ES-I3 (cell line): ENCODE data around the gene COL6A1.
"Not testable (repeated sequence)": the region's sequence is repeated elsewhere in the genome, so short reads cannot be mapped to it uniquely, and the experiment has no call there.

ENCODE experiments used
- H3K36me3 ChIP-seq: 2 replicates; pipeline ENCODE4 v1.6.1; 2013; ENCODE audit warnings: mild to moderate bottlenecking, low read length, control low read depth, moderate library complexity; ENCODE audit not compliant: insufficient read depth
- H3K4me1 ChIP-seq: 2 replicates; pipeline ENCODE4 v1.6.1; 2013; ENCODE audit warnings: mild to moderate bottlenecking, control low read depth, low read length; ENCODE audit not compliant: insufficient read depth
- H3K9ac ChIP-seq: 2 replicates; pipeline ENCODE4 v1.6.1; 2013; ENCODE audit warnings: low read depth, mild to moderate bottlenecking, low read length, moderate library complexity
- H3K9me3 ChIP-seq: 2 replicates; pipeline ENCODE4 v1.6.1; 2013; ENCODE audit warnings: mild to moderate bottlenecking, low read length, moderate library complexity; ENCODE audit not compliant: control insufficient read depth, insufficient read depth

The COL6A1 gene

GRCh38 chr21:45952527-45952926 is 29.0 kb upstream of the COL6A1 start:
- not testable (repeated sequence) for H3K9ac ChIP-seq, H3K4me1 ChIP-seq, H3K36me3 ChIP-seq

GRCh38 chr21:45952974-45953373 is 28.6 kb upstream of the COL6A1 start:
- Histone ChIP-seq H3K4me1 (peaks cover 6% of the 10 kb centered on the region; the same call in 1 of the 2 replicates), H3K9ac (no peak overlapping the region), H3K36me3 (no peaks in the 10 kb centered on the region), H3K9me3 (no peaks in the 10 kb centered on the region)

More at GRCh38 chr21:45952527-45952926, 29.0 kb upstream of the COL6A1 start:
- not testable (repeated sequence) for H3K9me3 ChIP-seq

GRCh38 chr21:45954261-45954660 is 27.3 kb upstream of the COL6A1 start:
- no peaks in the 10 kb centered on the region for H3K9me3 ChIP-seq
- peaks cover 6% of the 10 kb centered on the region; the same call in 1 of the 2 replicates for H3K4me1 ChIP-seq
- no peak overlapping the region for H3K9ac ChIP-seq
- H3K36me3 ChIP-seq, result no peaks in the 10 kb centered on the region

- no peaks in the 10 kb centered on the region for H3K36me3 ChIP-seq
- H3K4me1 ChIP-seq, result peaks cover 6% of the 10 kb centered on the region; the same call in 1 of the 2 replicates
- H3K9ac ChIP-seq, result no peak overlapping the region
- no peaks in the 10 kb centered on the region; the same call in 1 of the 2 replicates for H3K9me3 ChIP-seq
Measured at GRCh38 chr21:45954921-45955320, 26.6 kb upstream of the COL6A1 start.

- H3K36me3 ChIP-seq, result no peaks in the 10 kb centered on the region
- 0 out of 2 replicates have a peak, but pooled peaks cover 2% of the 10 kb centered on the region for H3K4me1 ChIP-seq
- H3K9me3 ChIP-seq, result no peaks in the 10 kb centered on the region; the same call in 1 of the 2 replicates
- no peak overlapping the region for H3K9ac ChIP-seq
Measured at GRCh38 chr21:45957551-45957950, 24.0 kb upstream of the COL6A1 start.

GRCh38 chr21:45957981-45958600 is 23.5 kb upstream of the COL6A1 start:
- no peak overlapping the region for H3K9ac ChIP-seq
- peaks cover 1% of the 10 kb centered on the region; the same call in 1 of the 2 replicates for H3K9me3 ChIP-seq
- no peaks in the 10 kb centered on the region for H3K36me3 ChIP-seq
- 0 out of 2 replicates have a peak, but pooled peaks cover 2% of the 10 kb centered on the region for H3K4me1 ChIP-seq

GRCh38 chr21:45959182-45959581 is 22.4 kb upstream of the COL6A1 start:
- H3K9me3 ChIP-seq, result peaks cover 7% of the 10 kb centered on the region; the same call in 1 of the 2 replicates
- H3K9ac ChIP-seq, result no peak overlapping the region
- H3K36me3 ChIP-seq, result no peaks in the 10 kb centered on the region
- no peaks in the 10 kb centered on the region for H3K4me1 ChIP-seq

- no peaks in the 10 kb centered on the region for H3K36me3 ChIP-seq
- H3K4me1 ChIP-seq, result no peaks in the 10 kb centered on the region
- no peak overlapping the region for H3K9ac ChIP-seq
- peaks cover 11% of the 10 kb centered on the region for H3K9me3 ChIP-seq
Measured at GRCh38 chr21:45959779-45960390, 21.7 kb upstream of the COL6A1 start.

GRCh38 chr21:45961408-45961807 is 20.2 kb upstream of the COL6A1 start:
- not testable (repeated sequence) for H3K9ac ChIP-seq, H3K36me3 ChIP-seq, H3K4me1 ChIP-seq
- H3K9me3 ChIP-seq, result peaks cover 11% of the 10 kb centered on the region

GRCh38 chr21:45962531-45963231 is 18.9 kb upstream of the COL6A1 start:
- Histone ChIP-seq H3K36me3 (no peaks in the 10 kb centered on the region), H3K9ac (no peak overlapping the region), H3K4me1 (no peaks in the 10 kb centered on the region), H3K9me3 (peaks cover 11% of the 10 kb centered on the region)

GRCh38 chr21:45963232-45963570 is 18.4 kb upstream of the COL6A1 start:
- Histone ChIP-seq H3K36me3 (no peaks in the 10 kb centered on the region), H3K9ac (no peak overlapping the region), H3K4me1 (no peaks in the 10 kb centered on the region), H3K9me3 (peaks cover 11% of the 10 kb centered on the region)

- Histone ChIP-seq H3K4me1 (no peaks in the 10 kb centered on the region), H3K9ac (no peak overlapping the region), H3K36me3 (no peaks in the 10 kb centered on the region), H3K9me3 (peaks cover 11% of the 10 kb centered on the region)
Measured at GRCh38 chr21:45964649-45965048, 16.9 kb upstream of the COL6A1 start.

- Histone ChIP-seq H3K9ac (no peak overlapping the region), H3K4me1 (peaks cover 4% of the 10 kb centered on the region; the same call in 1 of the 2 replicates), H3K36me3 (no peaks in the 10 kb centered on the region), H3K9me3 (peaks cover 11% of the 10 kb centered on the region)
Measured at GRCh38 chr21:45965084-45965809, 16.3 kb upstream of the COL6A1 start.

GRCh38 chr21:45966791-45967394 is 14.7 kb upstream of the COL6A1 start:
- Histone ChIP-seq H3K9ac (no peak overlapping the region), H3K9me3 (peaks cover 11% of the 10 kb centered on the region), H3K4me1 (peaks cover 6% of the 10 kb centered on the region; the same call in 1 of the 2 replicates), H3K36me3 (no peaks in the 10 kb centered on the region)
